ENCODE results near the gene STON1.

The STON1 gene

GRCh38 chr2:48620604-48621003, 90.7 kb downstream of the STON1 start:
- DNase-seq: no peak

GRCh38 chr2:48622691-48623090, 92.7 kb downstream of the STON1 start:
- peak; percentile 36 for DNase-seq

- DNase-seq: no peak
Measured at GRCh38 chr2:48624696-48625095, 94.7 kb downstream of the STON1 start.

GRCh38 chr2:48626047-48626446, 96.1 kb downstream of the STON1 start:
- no peak for DNase-seq

GRCh38 chr2:48633143-48633542, 103.2 kb downstream of the STON1 start:
- DNase-seq: no peak

GRCh38 chr2:48635786-48636185, 105.8 kb downstream of the STON1 start:
- no peak for DNase-seq

GRCh38 chr2:48638261-48638660, 108.3 kb downstream of the STON1 start:
- no peak for DNase-seq
